Colon (tissue), 2 donors: ENCODE measurements around the gene CELF4.

ENCODE experiments used
- FAIRE-seq: peaks from 2 replicates; lab custom pipeline; 2012; peaks lifted over from hg19 to GRCh38; lab: Jason Lieb, UNC
- donor health status: control.
- donor health status: control.

The CELF4 gene

GRCh38 chr18:37546651-37547050, 18.9 kb downstream of the CELF4 start:
- FAIRE-seq = no peak

- no peak for FAIRE-seq
Observed at GRCh38 chr18:37546272-37546537, 19.4 kb downstream of the CELF4 start.

GRCh38 chr18:37545461-37546271, 19.9 kb downstream of the CELF4 start:
- FAIRE-seq = no peak

- no peak for FAIRE-seq
Observed at GRCh38 chr18:37544713-37545112, 20.9 kb downstream of the CELF4 start.

- no peak for FAIRE-seq
Observed at GRCh38 chr18:37544217-37544616, 21.4 kb downstream of the CELF4 start.

- FAIRE-seq = no peak
Observed at GRCh38 chr18:37543321-37543720, 22.3 kb downstream of the CELF4 start.

GRCh38 chr18:37541517-37541916, 24.1 kb downstream of the CELF4 start:
- FAIRE-seq = no peak

- FAIRE-seq = no peak
Observed at GRCh38 chr18:37540424-37541138, 25.0 kb downstream of the CELF4 start.

GRCh38 chr18:37539236-37539635, 26.4 kb downstream of the CELF4 start:
- no peak for FAIRE-seq

GRCh38 chr18:37538526-37539205, 26.9 kb downstream of the CELF4 start:
- FAIRE-seq = no peak

- no peak for FAIRE-seq
Observed at GRCh38 chr18:37537868-37538525, 27.6 kb downstream of the CELF4 start.

GRCh38 chr18:37536656-37537055, 28.9 kb downstream of the CELF4 start:
- FAIRE-seq = no peak

GRCh38 chr18:37535968-37536367, 29.6 kb downstream of the CELF4 start:
- FAIRE-seq = no peak

- no peak for FAIRE-seq
Observed at GRCh38 chr18:37534627-37535026, 31.0 kb downstream of the CELF4 start.

GRCh38 chr18:37533647-37534584, 31.7 kb downstream of the CELF4 start:
- no peak for FAIRE-seq

GRCh38 chr18:37532917-37533316, 32.7 kb downstream of the CELF4 start:
- no peak for FAIRE-seq

GRCh38 chr18:37529863-37530262, 35.7 kb downstream of the CELF4 start:
- FAIRE-seq = no peak

GRCh38 chr18:37529296-37529695, 36.3 kb downstream of the CELF4 start:
- no peak for FAIRE-seq

- no peak for FAIRE-seq
Observed at GRCh38 chr18:37527395-37527794, 38.2 kb downstream of the CELF4 start.

GRCh38 chr18:37525262-37525585, 40.4 kb downstream of the CELF4 start:
- no peak for FAIRE-seq

GRCh38 chr18:37524498-37525261, 40.9 kb downstream of the CELF4 start:
- no peak for FAIRE-seq
